ENCODE measurements around the gene ASF1B. TPM values are rescaled to one million over a fixed set of nuclear protein-coding genes. Genes with fewer than 3 reads are reported as not detected.

Gene ASF1B
- total RNA-seq, 1 donor from 2014 or later: 3.6 TPM

- no peak for DNase-seq
These were observed 342 bp downstream of the ASF1B start for GRCh38 chr19:14135985-14136508.

GRCh38 chr19:14135355-14135754 is 1.0 kb downstream of the ASF1B start:
- DNase-seq: no peak

DNA sequence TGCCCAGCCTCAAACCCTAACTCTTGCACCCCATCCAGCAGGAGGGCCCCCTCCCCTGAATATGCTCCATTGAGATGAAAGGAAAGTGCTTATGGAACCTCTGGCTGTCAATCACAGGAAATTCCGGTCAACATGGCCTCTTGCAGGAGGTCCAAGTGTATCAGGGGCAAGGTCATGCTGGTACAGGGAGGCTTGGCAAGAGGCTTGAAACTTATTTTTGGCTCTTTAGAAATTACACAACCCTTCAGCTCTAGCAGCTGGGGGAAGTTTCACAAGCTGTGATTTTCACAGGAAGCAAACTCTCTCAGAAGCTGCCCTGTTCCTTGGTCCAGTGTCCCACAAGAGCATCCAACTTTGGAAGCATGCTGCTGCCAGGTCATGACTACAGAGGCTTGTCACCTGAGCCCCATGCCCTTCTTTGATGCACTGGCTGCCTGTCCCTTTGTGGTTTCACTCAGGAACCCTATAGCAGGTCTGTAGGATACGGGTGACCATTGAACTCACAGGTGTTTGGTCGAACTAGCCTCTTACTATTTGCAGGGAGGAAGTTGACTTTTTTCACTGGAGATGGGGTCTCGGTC is 8.4 kb downstream of the ASF1B start:
- no peak for DNase-seq

DNA sequence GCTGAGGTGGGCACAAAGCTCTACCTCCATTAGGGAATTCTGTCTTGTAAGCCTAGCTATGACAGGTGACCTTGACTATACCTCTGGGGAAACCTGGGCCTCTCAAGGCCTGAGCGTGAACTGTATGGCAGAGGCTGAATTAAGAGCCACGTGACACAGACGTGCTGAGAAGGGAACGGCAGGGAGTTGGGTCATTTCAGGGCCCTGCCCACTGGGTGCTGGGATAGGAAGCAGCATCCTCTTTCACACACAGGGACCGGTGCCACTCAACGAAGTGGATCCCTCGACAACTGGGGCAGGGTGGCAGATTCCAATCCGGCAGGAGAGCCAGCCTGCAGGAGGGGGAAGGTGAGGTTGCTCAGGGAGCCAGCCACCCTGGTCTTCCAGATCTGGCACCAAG is 9.2 kb downstream of the ASF1B start:
- no peak for DNase-seq

DNA sequence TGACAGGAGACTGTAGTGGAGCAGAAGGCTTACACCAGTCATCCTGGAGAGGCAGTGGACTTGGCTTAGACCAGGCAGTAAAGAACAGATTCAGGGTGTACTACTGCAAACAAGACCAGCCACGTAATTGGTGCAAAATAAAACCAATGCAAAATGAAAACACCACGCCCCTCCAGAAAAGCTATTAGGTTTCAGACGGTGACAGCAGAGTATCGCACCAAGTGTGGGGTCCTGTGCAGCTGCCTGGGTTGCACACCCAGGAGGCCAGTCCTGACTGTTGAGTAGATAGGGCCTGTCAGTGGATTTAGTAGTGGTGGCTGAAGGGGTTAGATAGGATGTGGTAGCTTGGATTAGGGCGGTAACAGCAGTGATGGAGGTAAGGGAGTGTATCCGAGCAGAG is 13.5 kb downstream of the ASF1B start:
- DNase-seq: no peak

GRCh38 chr19:14120497-14120780 is 15.9 kb downstream of the ASF1B start:
- DNase-seq: no peak

GRCh38 chr19:14119644-14120496 is 16.5 kb downstream of the ASF1B start:
- DNase-seq: no peak

- no peak for DNase-seq
These were observed 17.2 kb downstream of the ASF1B start for GRCh38 chr19:14119146-14119545.

DNA sequence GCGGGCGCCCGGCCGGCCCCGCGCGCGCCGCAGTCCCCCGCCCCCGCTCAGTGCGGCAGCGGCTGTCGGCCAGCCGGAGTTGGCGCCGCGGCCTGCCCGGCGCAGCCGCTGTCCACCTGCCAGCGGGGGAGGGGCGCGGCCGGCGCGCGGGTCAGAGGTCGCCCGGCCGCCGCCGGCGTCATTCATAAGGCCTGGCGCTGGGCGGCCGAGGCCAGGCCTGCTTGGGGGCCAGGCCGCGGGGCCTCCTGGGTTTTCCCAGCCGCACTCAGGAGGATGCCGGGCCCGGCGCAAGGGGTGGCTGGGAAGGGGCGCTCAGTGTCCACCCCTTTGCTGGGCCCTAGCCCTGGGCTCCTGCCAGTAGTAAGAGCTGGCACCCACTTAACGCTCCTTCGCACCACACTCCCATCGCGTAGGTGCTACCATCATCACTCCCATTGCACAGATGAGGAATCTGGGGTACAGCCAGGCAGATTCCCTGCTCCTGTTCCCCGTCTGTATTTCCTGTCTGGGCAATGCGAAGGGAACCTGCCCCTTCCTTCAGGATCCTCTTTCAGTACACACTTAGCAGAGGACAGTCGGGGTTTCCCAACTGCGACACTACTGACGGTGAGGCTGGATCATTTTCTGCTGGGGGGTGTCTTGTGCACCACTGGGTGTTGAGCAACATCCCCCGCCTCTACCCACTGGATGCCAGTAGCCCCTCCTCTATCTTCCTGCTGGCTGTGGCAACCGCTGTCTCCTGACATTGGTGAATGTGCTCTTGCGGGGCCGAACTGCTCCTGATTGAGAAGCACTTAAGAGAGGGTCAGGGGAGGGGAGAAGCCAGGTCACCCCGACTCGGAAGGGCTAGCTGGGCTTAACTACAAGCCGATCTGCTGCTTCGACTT is 18.0 kb downstream of the ASF1B start:
- DNase-seq: peak; percentile 51

DNA sequence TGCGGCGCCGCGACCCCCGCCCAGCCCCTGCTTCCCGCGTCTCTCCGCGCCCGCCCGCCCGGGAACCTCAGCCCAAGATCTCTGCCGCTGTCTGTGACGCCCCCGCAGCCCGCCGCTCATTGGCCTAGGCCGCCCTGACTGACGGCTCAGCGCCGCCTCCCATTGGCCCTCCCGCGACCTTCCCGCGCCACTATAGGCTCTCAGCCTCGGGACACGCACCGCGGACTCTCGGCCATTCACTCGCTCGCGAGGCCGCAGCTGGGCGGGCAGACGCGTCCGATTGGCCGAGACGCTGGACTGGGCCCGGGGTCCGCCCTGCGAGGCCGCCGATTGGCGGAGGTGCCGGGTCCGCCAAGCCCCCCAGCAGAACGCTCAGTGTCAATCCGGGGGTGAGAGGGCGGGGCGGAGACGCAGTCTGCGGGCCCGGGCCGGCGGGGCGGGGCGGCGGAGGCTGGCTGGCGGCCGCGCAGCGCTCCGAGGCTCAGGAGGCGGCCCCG is 18.7 kb downstream of the ASF1B start, which contains the start of gene PRKACA:
TSS of gene PRKACA (minus strand) at position 95 of the 497 bp plus-strand sequence. CDS start 215 bp downstream, outside the sequence.
- peak; percentile 99 for DNase-seq

- DNase-seq: no peak
These were observed 19.3 kb downstream of the ASF1B start for GRCh38 chr19:14116918-14117578.

- no peak for DNase-seq
These were observed 19.9 kb downstream of the ASF1B start for GRCh38 chr19:14116525-14116917.

DNA sequence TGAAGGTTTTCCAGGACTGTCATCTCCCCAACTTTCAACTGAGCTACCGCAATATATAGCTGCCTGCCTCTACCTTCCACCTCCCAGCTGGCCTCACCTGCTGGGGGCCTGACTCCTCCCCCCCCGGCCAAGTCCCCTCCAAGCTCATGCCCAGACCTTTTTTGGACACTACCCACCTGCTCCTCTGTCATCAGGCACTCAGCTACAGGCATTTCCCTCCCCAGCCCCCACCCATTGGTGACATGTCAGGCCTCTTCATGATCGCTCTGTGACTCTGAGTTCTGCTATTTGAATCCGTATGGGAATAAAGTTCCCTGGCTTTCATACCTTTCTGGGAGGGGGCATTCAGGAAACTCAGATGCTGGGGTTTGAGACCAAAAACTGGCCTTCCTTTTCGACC is 20.6 kb downstream of the ASF1B start:
- no peak for DNase-seq

DNA sequence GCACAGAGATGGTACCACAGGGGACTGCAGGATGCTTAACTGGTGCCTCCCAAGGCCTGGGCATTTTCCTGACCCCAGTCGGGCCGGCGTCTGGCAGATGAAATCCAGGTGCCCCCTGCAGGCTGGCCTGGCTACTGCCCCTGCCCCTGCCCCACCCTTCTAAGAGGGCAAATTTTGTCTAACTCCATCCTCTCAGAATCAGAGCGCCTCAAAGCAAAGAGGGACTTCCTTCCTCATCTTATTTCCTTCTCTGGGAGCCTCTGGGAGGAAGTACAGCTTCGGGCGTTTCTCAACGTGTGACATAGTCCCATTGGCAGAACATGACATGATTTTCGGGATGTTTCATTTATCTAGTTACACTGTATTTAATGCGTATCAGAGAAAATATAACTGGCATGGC is 21.5 kb downstream of the ASF1B start:
- DNase-seq: no peak

- DNase-seq: no peak
These were observed 21.9 kb downstream of the ASF1B start for GRCh38 chr19:14114439-14114838.

DNA sequence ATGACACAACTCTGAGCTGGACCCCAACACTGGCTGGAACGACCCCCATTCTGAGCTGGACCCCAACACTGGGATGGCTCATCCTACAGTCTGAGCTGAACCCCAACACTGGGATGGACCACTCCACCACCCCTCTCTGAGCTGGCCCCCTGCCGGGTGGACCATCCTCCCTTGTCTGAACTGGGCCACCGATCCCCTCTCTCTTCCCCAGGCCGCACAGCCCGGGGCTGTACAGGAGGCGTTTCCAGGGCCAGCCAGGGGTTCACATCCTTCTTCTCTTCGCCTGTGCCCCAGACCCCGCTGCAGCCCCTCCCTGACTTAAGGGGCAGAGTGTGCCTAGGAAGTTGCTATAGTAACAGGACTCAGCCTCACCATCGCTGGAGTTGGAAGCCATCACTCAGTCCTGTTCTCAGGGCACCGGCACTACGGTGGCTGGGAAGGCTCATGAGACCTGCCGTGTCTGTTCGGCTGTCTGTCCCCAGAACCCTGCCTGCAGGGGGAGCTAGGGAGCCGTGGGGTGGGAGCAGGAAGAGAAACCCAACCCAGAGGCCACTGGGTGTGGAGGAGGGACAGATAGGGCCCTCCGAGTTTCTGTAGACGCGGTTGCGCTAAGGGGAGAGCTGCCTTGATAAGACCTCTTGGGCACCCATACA is 22.5 kb downstream of the ASF1B start:
- no peak for DNase-seq

DNA sequence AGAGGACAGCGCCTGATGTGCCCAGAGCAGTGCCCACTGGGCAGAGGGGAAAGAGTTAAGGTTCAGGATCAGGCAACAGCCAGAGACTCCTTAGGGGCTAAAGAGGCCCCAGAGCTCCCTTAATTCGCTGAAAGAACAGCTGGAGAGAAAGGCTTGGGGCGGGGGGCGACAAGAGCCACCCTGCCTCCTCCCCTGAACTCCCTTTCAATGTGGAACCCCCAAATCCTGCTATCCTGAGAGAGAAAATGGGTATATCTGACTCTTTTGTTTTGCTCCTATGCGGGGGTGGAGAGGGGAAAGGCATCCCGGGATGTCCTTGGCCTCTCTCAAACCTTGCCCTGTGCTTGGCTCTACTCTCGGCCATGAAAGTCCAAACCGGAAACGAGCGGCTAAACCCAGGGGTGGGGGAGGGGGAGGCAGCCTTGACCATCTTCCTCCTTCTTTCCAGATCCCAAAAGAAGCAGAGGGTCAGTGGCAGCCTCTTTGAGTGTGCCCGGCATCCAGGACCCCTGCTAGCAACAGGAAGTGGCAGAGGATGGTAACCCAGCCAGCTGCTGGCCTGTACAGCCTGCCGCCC is 23.5 kb downstream of the ASF1B start:
- no peak for DNase-seq

GRCh38 chr19:14112051-14112808 is 24.2 kb downstream of the ASF1B start:
- no peak for DNase-seq

- DNase-seq: no peak
These were observed 24.9 kb downstream of the ASF1B start for GRCh38 chr19:14111486-14111885.

- no peak for DNase-seq
These were observed 25.7 kb downstream of the ASF1B start for GRCh38 chr19:14110650-14111049.
